Endothelial cell of umbilical vein (primary cell): ENCODE results near the gene KIF22. TPM values are rescaled to one million over a fixed set of nuclear protein-coding genes. Genes with fewer than 3 reads are reported as not detected.

ENCODE experiments used
- BruUV-seq: library from RNA; stranded (reverse); fragments of 400-500 nt; replicated peaks from 2 replicates; lab custom pipeline; 2021; lab: Mats Ljungman, UMichigan
- CTCF ChIA-PET: fragments of 300-600, 350-600 bp; sonication (Branson Sonifier 250); formaldehyde crosslinking; loops from one replicate; lab custom pipeline; 2021; ENCODE audit warnings: antibody characterized with exemption, inconsistent platforms; lab: Charles Lee
- POLR2A ChIA-PET: fragments of 300-600, 350-600 bp; sonication (Branson Sonifier 250); formaldehyde crosslinking; loops from one replicate; lab custom pipeline; 2021; ENCODE audit warnings: antibody characterized with exemption, inconsistent platforms; lab: Charles Lee
- DNase-seq: peaks from one replicate; pipeline ENCODE4 v3.0.0-alpha.2; 2011; ENCODE audit warnings: low read depth, low spot score
- FAIRE-seq: peaks from 2 replicates; lab custom pipeline; 2011; peaks lifted over from hg19 to GRCh38; lab: Jason Lieb, UNC
- H2AFZ ChIP-seq: 2 replicates; pipeline ENCODE4 v1.6.0; 2012; ENCODE audit warnings: low read depth, low read length, control low read depth, inconsistent platforms
- H3K27ac ChIP-seq: 2 replicates; pipeline ENCODE4 v1.5.1; 2011; ENCODE audit warnings: low read depth, mild to moderate bottlenecking, control low read depth, low read length, moderate library complexity; ENCODE audit not compliant: insufficient read depth
- H3K27me3 ChIP-seq, 2 experiments: 2 replicates each; pipeline versions ENCODE4 v1.6.0 to v1.6.1; 2011; ENCODE audit warnings: low read length in 2 of 2, mixed read lengths in 1 of 2; ENCODE audit not compliant: control insufficient read depth in 2 of 2, insufficient read depth in 2 of 2
- H3K36me3 ChIP-seq, 2 experiments: 2 replicates in 1 of 2; 3 replicates in 1 of 2; pipeline ENCODE4 v1.5.1; 2011; ENCODE audit warnings: low read length in 2 of 2, mild to moderate bottlenecking in 1 of 2, moderate library complexity in 1 of 2; ENCODE audit not compliant: control insufficient read depth in 2 of 2, insufficient read depth in 2 of 2; ENCODE audit errors: extremely low read depth in 1 of 2
- H3K4me1 ChIP-seq: 3 replicates; pipeline ENCODE4 v1.5.1; 2011; ENCODE audit warnings: mild to moderate bottlenecking, low read length; ENCODE audit not compliant: control insufficient read depth, insufficient read depth; ENCODE audit errors: extremely low read depth
- H3K4me2 ChIP-seq: 2 replicates; pipeline ENCODE4 v1.6.1; 2011; ENCODE audit warnings: low read length, control low read depth, mixed read lengths; ENCODE audit not compliant: insufficient read depth
- H3K4me3 ChIP-seq, 3 experiments: fragments of 200-600 bp in 1 of 3; sonication (generic), shearing (Covaris generic) in 1 of 3; replicated peaks in 1 of 3; 2 replicates each; pipeline ENCODE4 v1.5.1; 2011 to 2016; ENCODE audit warnings: control low read depth in 3 of 3, low read length in 3 of 3, mild to moderate bottlenecking in 2 of 3, inconsistent platforms in 1 of 3, low read depth in 1 of 3, moderate library complexity in 1 of 3; ENCODE audit not compliant: insufficient read depth in 1 of 3
- H3K79me2 ChIP-seq: 2 replicates; pipeline ENCODE4 v1.6.0; 2012; ENCODE audit warnings: low read length, inconsistent platforms; ENCODE audit not compliant: control insufficient read depth, insufficient read depth
- H3K9ac ChIP-seq: replicated peaks from 2 replicates; pipeline ENCODE3; 2011; ENCODE audit warnings: low read length, control low read depth; ENCODE audit not compliant: insufficient read depth; ENCODE audit errors: extremely low read depth
- H3K9me1 ChIP-seq: replicated peaks from 3 replicates; pipeline ENCODE4 v1.6.0; 2011; ENCODE audit warnings: mild to moderate bottlenecking, low read length; ENCODE audit not compliant: control insufficient read depth, insufficient read depth; ENCODE audit errors: extremely low read depth
- H3K9me3 ChIP-seq: replicated peaks from 2 replicates; pipeline ENCODE4 v1.5.1; 2012; ENCODE audit warnings: low read length, inconsistent platforms; ENCODE audit not compliant: control insufficient read depth, insufficient read depth
- H4K20me1 ChIP-seq: replicated peaks from 2 replicates; pipeline ENCODE3; 2011; ENCODE audit warnings: mild to moderate bottlenecking, low read length; ENCODE audit not compliant: control insufficient read depth, insufficient read depth; ENCODE audit errors: extremely low read depth
- CTCF ChIP-seq, 2 donors: IDR thresholded peaks; 1 replicate in 1 of 2; 2 replicates in 1 of 2; pipeline ENCODE4 v1.5.1; 2011; ENCODE audit warnings: low read length in 2 of 2, mild to moderate bottlenecking in 2 of 2, moderate library complexity in 2 of 2, control low read depth in 1 of 2, inconsistent platforms in 1 of 2, low read depth in 1 of 2; ENCODE audit not compliant: insufficient read depth in 1 of 2; ENCODE audit errors: extremely low read depth in 1 of 2
- EZH2 ChIP-seq: IDR thresholded peaks from 2 replicates; pipeline ENCODE4 v1.6.1; 2012; ENCODE audit warnings: borderline replicate concordance, low read depth, mild to moderate bottlenecking, moderate library complexity, low read length, inconsistent platforms; ENCODE audit not compliant: severe bottlenecking
- FOS ChIP-seq: IDR thresholded peaks from 2 replicates; pipeline ENCODE4 v1.6.1; 2011; ENCODE audit warnings: mild to moderate bottlenecking, low read length, moderate library complexity, borderline replicate concordance; ENCODE audit not compliant: insufficient read depth
- GATA2 ChIP-seq: IDR thresholded peaks from 2 replicates; pipeline ENCODE4 v1.7.0; 2011; ENCODE audit warnings: low read depth, mild to moderate bottlenecking, moderate library complexity, mixed read lengths, low read length; ENCODE audit not compliant: insufficient read length, insufficient read depth
- JUN ChIP-seq: IDR thresholded peaks from 2 replicates; pipeline ENCODE4 v1.6.1; 2011; ENCODE audit warnings: borderline replicate concordance, low read depth; ENCODE audit not compliant: insufficient read length, insufficient read depth
- MAX ChIP-seq: IDR thresholded peaks from 2 replicates; pipeline ENCODE4 v1.6.1; 2011; ENCODE audit not compliant: insufficient read depth, insufficient read length
- MYC ChIP-seq: IDR thresholded peaks from one replicate; pipeline ENCODE4 v1.6.1; 2011; ENCODE audit warnings: mild to moderate bottlenecking, low read depth, low read length
- POLR2A ChIP-seq: IDR thresholded peaks from 2 replicates; pipeline ENCODE4 v1.6.1; 2012; ENCODE audit warnings: low read depth, mild to moderate bottlenecking, control low read depth, low read length
- POLR2AphosphoS5 ChIP-seq: IDR thresholded peaks from 2 replicates; pipeline ENCODE4 v1.6.1; 2012; ENCODE audit warnings: low read depth, mild to moderate bottlenecking, control low read depth, low read length, moderate library complexity; ENCODE audit not compliant: insufficient read depth
- dilution Hi-C: fragments of 300-500 bp; cut with MboI; formaldehyde crosslinking; loops from one replicate; pipeline ENCODE4 v1.15.0; 2019; ENCODE audit warnings: low sequenced_read_pairs; ENCODE audit not compliant: extremely low pct_ligation_motif_present
- intact Hi-C: fragments of 100-400 bp; cut with micrococcal nuclease; formaldehyde crosslinking; loops from one replicate; pipeline ENCODE4 v1.10.0; 2022
- polyA plus RNA-seq, 4 experiments: library from polyadenylated mRNA; depleted of rRNA in 3 of 4; stranded (reverse) in 3 of 4; unstranded in 1 of 4; fragments of >200 nt; gene quantifications; 2 replicates each; pipeline versions ENCODE4 v1.2.1 to v1.2.3, GENCODE V29; 2011 to 2012; ENCODE audit warnings: missing spikeins in 1 of 4
- total RNA-seq: library from RNA; stranded (reverse); gene quantifications from 2 replicates; pipeline ENCODE4 v1.2.3, GENCODE V29; 2021

KIF22 gene
- total and polyA plus RNA-seq, 2 donors (not counting 3 experiments of a cell fraction or from before 2014, with no cell fraction given) = 67.3 to 90.0 TPM

- Histone ChIP-seq H3K36me3 (peaks cover 0 to 1% of the 10 kb centered on the region in 2 experiments), H3K9me1 (no peaks in the 10 kb centered on the region), H3K4me3 (no peak overlapping the region), H3K79me2 (no peaks in the 10 kb centered on the region), H3K9ac (no peak overlapping the region), H3K27ac (no peak overlapping the region), H3K27me3 (no peaks in the 10 kb centered on the region), H3K4me1 (peaks cover 5% of the 10 kb centered on the region), H3K4me2 (peak overlapping the region; percentile 38), H4K20me1 (no peaks in the 10 kb centered on the region), H2AFZ (peak overlapping the region; percentile 70), H3K9me3 (no peaks in the 10 kb centered on the region)
- BruUV-seq = no TSS peak
- POLR2A ChIA-PET = interaction anchor here (1.0 kb wide), 1 partner anchor 45 kb away, joined by 3 read pairs; no protein-coding TSS in a partner anchor
- peak; percentile 81 for DNase-seq
- intact Hi-C loops (no loop called here), dilution Hi-C loops (no loop called here)
- CTCF ChIA-PET = interaction anchor here (0.9 to 1.7 kb wide), 7 partner anchors 11 to 179 kb away, joined by 3 to 11 read pairs (median 4); partner anchors contain the start of genes ASPHD1, CDIPT, PAGR1 and SEZ6L2
- TF ChIP-seq JUN = no peak
- TF ChIP-seq MAX = peak; percentile 71
- peak; percentile 95 for FAIRE-seq
Measured at GRCh38 chr16:29852654-29853053, 62.1 kb downstream of the KIF22 start.

GRCh38 chr16:29854520-29855100 lies 64.1 kb downstream of the KIF22 start:
- H3K9me1 ChIP-seq = no peaks in the 10 kb centered on the region
- H3K27me3 ChIP-seq = no peaks in the 10 kb centered on the region
- no peak overlapping the region for H3K27ac ChIP-seq
- DNase-seq (no peak), FAIRE-seq (no peak)
- H3K79me2 ChIP-seq = no peaks in the 10 kb centered on the region
- ChIA-PET CTCF (interaction anchor here (0.6 to 1.2 kb wide), 2 partner anchors 38 to 54 kb away, joined by 3 to 5 read pairs; partner anchors contain the start of gene PAGR1), POLR2A (interaction anchor here (0.5 kb wide), 1 partner anchor 99 kb away, joined by 6 read pairs; no protein-coding TSS in a partner anchor)
- peaks cover 0 to 8% of the 10 kb centered on the region in 2 experiments for H3K36me3 ChIP-seq
- no peak overlapping the region for H2AFZ ChIP-seq
- dilution Hi-C loops (no loop called here), intact Hi-C loops (no loop called here)
- no TSS peak for BruUV-seq
- no peak overlapping the region for H3K4me2 ChIP-seq
- H4K20me1 ChIP-seq = no peaks in the 10 kb centered on the region
- no peak overlapping the region for H3K4me3 ChIP-seq
- H3K9ac ChIP-seq = no peak overlapping the region
- H3K4me1 ChIP-seq = peaks cover 5% of the 10 kb centered on the region
- TF ChIP-seq MAX (no peak), EZH2 (no peak), POLR2A (no peak), JUN (no peak), FOS (no peak), MYC (no peak), GATA2 (no peak), POLR2AphosphoS5 (no peak), CTCF (IDR thresholded peaks at IDR 0.05; ENCODE audit: extremely low read depth in 1 of 2, insufficient read depth in 1 of 2, low read depth in 1 of 2, low read length in 2 of 2) (no peak)
- no peaks in the 10 kb centered on the region for H3K9me3 ChIP-seq
